Middle frontal gyrus (tissue), 1 donor: ENCODE measurements around the gene ZNF532.

Source experiments
- DNase-seq: peaks from one replicate; pipeline ENCODE4 v3.0.0-alpha.2; 2015; ENCODE audit warnings: low spot score; ENCODE audit errors: extremely low spot score

Gene ZNF532

GRCh38 chr18:58870130-58870529 is 5.5 kb downstream of the ZNF532 start:
- DNase-seq = no peak

- DNase-seq = no peak
Measured at GRCh38 chr18:58870621-58871020, 5.9 kb downstream of the ZNF532 start.

- DNase-seq = no peak
Measured at GRCh38 chr18:58871514-58872420, 7.1 kb downstream of the ZNF532 start.

- no peak for DNase-seq
Measured at GRCh38 chr18:58878640-58879039, 14.0 kb downstream of the ZNF532 start.

- no peak for DNase-seq
Measured at GRCh38 chr18:58881477-58881876, 16.8 kb downstream of the ZNF532 start.

GRCh38 chr18:58882044-58882443 is 17.4 kb downstream of the ZNF532 start:
- DNase-seq = no peak

- no peak for DNase-seq
Measured at GRCh38 chr18:58882686-58883085, 18.0 kb downstream of the ZNF532 start.

- no peak for DNase-seq
Measured at GRCh38 chr18:58884680-58885079, 20.0 kb downstream of the ZNF532 start.

- DNase-seq = no peak
Measured at GRCh38 chr18:58886431-58886830, 21.8 kb downstream of the ZNF532 start.

- no peak for DNase-seq
Measured at GRCh38 chr18:58886864-58887612, 22.4 kb downstream of the ZNF532 start.

- no peak for DNase-seq
Measured at GRCh38 chr18:58887613-58887963, 22.9 kb downstream of the ZNF532 start.

- DNase-seq = no peak
Measured at GRCh38 chr18:58891776-58892175, 27.1 kb downstream of the ZNF532 start.

GRCh38 chr18:58892488-58892887 is 27.8 kb downstream of the ZNF532 start:
- DNase-seq = no peak

GRCh38 chr18:58893388-58894099 is 28.9 kb downstream of the ZNF532 start:
- no peak for DNase-seq

- no peak for DNase-seq
Measured at GRCh38 chr18:58894930-58895329, 30.3 kb downstream of the ZNF532 start.

GRCh38 chr18:58895385-58895784 is 30.7 kb downstream of the ZNF532 start:
- DNase-seq = no peak

GRCh38 chr18:58896268-58896667 is 31.6 kb downstream of the ZNF532 start:
- no peak for DNase-seq

GRCh38 chr18:58896734-58897508 is 32.2 kb downstream of the ZNF532 start:
- no peak for DNase-seq

GRCh38 chr18:58898010-58898799 is 33.5 kb downstream of the ZNF532 start:
- no peak for DNase-seq

GRCh38 chr18:58900015-58900649 is 35.5 kb downstream of the ZNF532 start:
- no peak for DNase-seq
